ENCODE measurements around the gene HCFC2. TPM values are rescaled to one million over a fixed set of nuclear protein-coding genes. Genes with fewer than 3 reads are reported as not detected.

Gene HCFC2
- polyA plus RNA-seq, 1 of the 3 experiments (the other 2 are of a cell fraction): 5.2 TPM

GRCh38 chr12:104133866-104134265 lies 69.5 kb downstream of the HCFC2 start:
- no peak for DNase-seq
- peaks cover 38 to 43% of the 10 kb centered on the region in 2 experiments for H3K4me1 ChIP-seq (ENCODE audit: control insufficient read depth in 1 of 2, insufficient read depth in 2 of 2, low read depth in 1 of 2, low read length in 1 of 2)
- H3K4me3 ChIP-seq (ENCODE audit: low read depth in 2 of 2, low read length in 1 of 2): 0 out of 4 replicates have a peak overlapping the region, but pooled peaks of 1 of the 2 experiments have one; percentile 2

GRCh38 chr12:104134882-104135281 lies 70.6 kb downstream of the HCFC2 start:
- TF ChIP-seq MAX (IDR thresholded peaks at IDR 0.05; ENCODE audit: low read depth): no peak
- H2AFZ ChIP-seq (ENCODE audit: low read depth): no peak overlapping the region
- peaks cover 67% of the 10 kb centered on the region for H3K79me2 ChIP-seq (ENCODE audit: insufficient read depth)
- WGBS (ENCODE audit: low lambda C conversion rate): 100% methylated on average over 1 of the region's 1 CpG
- DNase-seq: no peak
- H3K9me2 ChIP-seq: no peaks in the 10 kb centered on the region
- H3K9ac ChIP-seq: no peak overlapping the region
- ChIA-PET POLR2A (no interaction called here), CTCF (no interaction called here)
- H3K27me3 ChIP-seq (ENCODE audit: insufficient read depth): no peaks in the 10 kb centered on the region
- no peak overlapping the region for H3K27ac ChIP-seq (ENCODE audit: low read depth in 2 of 2, low read length in 1 of 2)
- H3K4me3 ChIP-seq (ENCODE audit: low read depth in 2 of 2, low read length in 1 of 2): no peak overlapping the region
- peaks cover 25 to 37% of the 10 kb centered on the region in 2 experiments for H3K36me3 ChIP-seq (replicated peaks in 1 of 2; ENCODE audit: control insufficient read depth in 1 of 2, insufficient read depth in 2 of 2, low read length in 1 of 2)
- peak overlapping the region; percentile 45; the same call in 1 of the 2 replicates for H3K4me2 ChIP-seq
- peaks cover 6% of the 10 kb centered on the region for H3F3A ChIP-seq (replicated peaks; ENCODE audit: insufficient read depth)
- H3K4me1 ChIP-seq (ENCODE audit: control insufficient read depth in 1 of 2, insufficient read depth in 2 of 2, low read depth in 1 of 2, low read length in 1 of 2): peaks cover 39 to 44% of the 10 kb centered on the region in 2 experiments
- no peaks in the 10 kb centered on the region for H4K20me1 ChIP-seq (ENCODE audit: insufficient read depth)
- no peaks in the 10 kb centered on the region for H3K9me3 ChIP-seq

More at GRCh38 chr12:104133866-104134265, 69.5 kb downstream of the HCFC2 start:
- TF ChIP-seq FOSL2 (IDR thresholded peaks at IDR 0.05; ENCODE audit: borderline replicate concordance, low read depth) (peak; percentile 13; the same call in 1 of the 2 replicates), REST (IDR thresholded peaks at IDR 0.05; ENCODE audit: low read depth, low read length) (no peak), JUND (IDR thresholded peaks at IDR 0.05) (0 out of 2 replicates have a peak, but pooled peaks have one; percentile 6)
- H3K27me3 ChIP-seq (ENCODE audit: insufficient read depth): no peaks in the 10 kb centered on the region
- H3K27ac ChIP-seq (ENCODE audit: low read depth in 2 of 2, low read length in 1 of 2): peak overlapping the region in 1 of 2 experiments; percentile 22; a peak in 1 of 4 replicates
- H2AFZ ChIP-seq (ENCODE audit: low read depth): no peak overlapping the region
- ChIA-PET POLR2A (no interaction called here), CTCF (interaction anchor here (1.7 kb wide), 1 partner anchor 25 kb away, joined by 6 read pairs; no protein-coding TSS in a partner anchor)
- H3K79me2 ChIP-seq (ENCODE audit: insufficient read depth): peaks cover 75% of the 10 kb centered on the region
- H4K20me1 ChIP-seq (ENCODE audit: insufficient read depth): no peaks in the 10 kb centered on the region
- WGBS (ENCODE audit: low lambda C conversion rate): 89% methylated on average over 1 of the region's 1 CpG
- peak overlapping the region; percentile 45 for H3K4me2 ChIP-seq
- H3K9ac ChIP-seq: no peak overlapping the region
- no peaks in the 10 kb centered on the region for H3K9me3 ChIP-seq
- H3K36me3 ChIP-seq (replicated peaks in 1 of 2; ENCODE audit: control insufficient read depth in 1 of 2, insufficient read depth in 2 of 2, low read length in 1 of 2): peaks cover 33 to 45% of the 10 kb centered on the region in 2 experiments
- H3F3A ChIP-seq (replicated peaks; ENCODE audit: insufficient read depth): peaks cover 6% of the 10 kb centered on the region
- H3K9me2 ChIP-seq: no peaks in the 10 kb centered on the region

- peaks cover 6% of the 10 kb centered on the region for H3F3A ChIP-seq (replicated peaks; ENCODE audit: insufficient read depth)
- H3K4me3 ChIP-seq (ENCODE audit: low read depth in 2 of 2, low read length in 1 of 2): peak overlapping the region; percentile 78 to 84
- CTCF ChIA-PET: interaction anchor here (0.8 to 1.8 kb wide), 2 partner anchors 27 to 154 kb away, joined by 4 to 9 read pairs; no protein-coding TSS in a partner anchor
- peaks cover 57% of the 10 kb centered on the region for H3K79me2 ChIP-seq (ENCODE audit: insufficient read depth)
- no peak for DNase-seq
- H3K4me1 ChIP-seq (ENCODE audit: control insufficient read depth in 1 of 2, insufficient read depth in 2 of 2, low read depth in 1 of 2, low read length in 1 of 2): peaks cover 36 to 39% of the 10 kb centered on the region in 2 experiments
- H3K9ac ChIP-seq: peak overlapping the region; percentile 86
- peaks cover 12 to 23% of the 10 kb centered on the region in 2 experiments for H3K36me3 ChIP-seq (replicated peaks in 1 of 2; ENCODE audit: control insufficient read depth in 1 of 2, insufficient read depth in 2 of 2, low read length in 1 of 2)
- H4K20me1 ChIP-seq (ENCODE audit: insufficient read depth): no peaks in the 10 kb centered on the region
- POLR2A ChIA-PET: no interaction called here
- peak overlapping the region; percentile 81 for H3K4me2 ChIP-seq
- no peaks in the 10 kb centered on the region for H3K27me3 ChIP-seq (ENCODE audit: insufficient read depth)
- H3K9me2 ChIP-seq: no peaks in the 10 kb centered on the region
- peak overlapping the region; percentile 73 to 93 for H3K27ac ChIP-seq (ENCODE audit: low read depth in 2 of 2, low read length in 1 of 2)
- no peaks in the 10 kb centered on the region for H3K9me3 ChIP-seq
- H2AFZ ChIP-seq (ENCODE audit: low read depth): peak overlapping the region; percentile 88
- no peak for TF ChIP-seq IRF3 (IDR thresholded peaks at IDR 0.05; ENCODE audit: low read depth, low read length)
- TF ChIP-seq USF2 (IDR thresholded peaks at IDR 0.05; ENCODE audit: borderline replicate concordance, low read depth, low read length): no peak
- no peak for TF ChIP-seq EP300 (IDR thresholded peaks at IDR 0.05; ENCODE audit: borderline replicate concordance in 1 of 2, low read depth in 1 of 2, low read length in 1 of 2)
- no peak for TF ChIP-seq MAX (IDR thresholded peaks at IDR 0.05; ENCODE audit: low read depth)
- TF ChIP-seq USF1 (IDR thresholded peaks at IDR 0.05; ENCODE audit: borderline replicate concordance, low read depth): no peak
- no peak for TF ChIP-seq TCF12 (IDR thresholded peaks at IDR 0.05)
- TF ChIP-seq TAF1 (IDR thresholded peaks at IDR 0.05; ENCODE audit: borderline replicate concordance, low read depth, low read length): no peak
- no peak for TF ChIP-seq POLR2AphosphoS5 (IDR thresholded peaks at IDR 0.05; ENCODE audit: low read depth, low read length)
- TF ChIP-seq RFX5 (IDR thresholded peaks at IDR 0.05; ENCODE audit: low read length): no peak
- no peak for TF ChIP-seq CHD2 (IDR thresholded peaks at IDR 0.05; ENCODE audit: low read length, partially characterized antibody)
- no peak for TF ChIP-seq JUND (IDR thresholded peaks at IDR 0.05)
Observed at GRCh38 chr12:104136577-104136976, 72.2 kb downstream of the HCFC2 start.
